HG03025 (cell line): Measurements from ENCODE around the gene AP4E1.
"Not testable (repeated sequence)": the region's sequence is repeated elsewhere in the genome, so short reads cannot be mapped to it uniquely, and the experiment has no call there.

Experiments
- ATAC-seq: cut with Tn5 transposase; IDR thresholded peaks from one replicate; pipeline ENCODE4 v1.9.1; 2021; ENCODE audit warnings: mild to moderate bottlenecking, moderate library complexity; ENCODE audit not compliant: unreplicated experiment, low FRiP score

The AP4E1 gene

GRCh38 chr15:50908209-50909009 lies at the start of gene AP4E1:
TSS of gene AP4E1 (plus strand) at chr15:50908683. CDS start at chr15:50908779, 96 bp downstream.
- peak; percentile 59 for ATAC-seq

GRCh38 chr15:50860824-50861223 lies 47.7 kb upstream of the AP4E1 start:
- ATAC-seq = no peak

- no peak for ATAC-seq
Observed at GRCh38 chr15:50862553-50862952, 45.9 kb upstream of the AP4E1 start.

- no peak for ATAC-seq
Observed at GRCh38 chr15:50864873-50865272, 43.6 kb upstream of the AP4E1 start.

GRCh38 chr15:50865515-50866353 lies 42.7 kb upstream of the AP4E1 start:
- no peak for ATAC-seq

GRCh38 chr15:50871832-50872231 lies 36.7 kb upstream of the AP4E1 start:
- ATAC-seq = no peak

- ATAC-seq = no peak
Observed at GRCh38 chr15:50872832-50873426, 35.6 kb upstream of the AP4E1 start.

- ATAC-seq = no peak
Observed at GRCh38 chr15:50873935-50874361, 34.5 kb upstream of the AP4E1 start.

GRCh38 chr15:50875238-50875637 lies 33.2 kb upstream of the AP4E1 start:
- not testable (repeated sequence) for ATAC-seq

- ATAC-seq = no peak
Observed at GRCh38 chr15:50876260-50876988, 32.1 kb upstream of the AP4E1 start.

GRCh38 chr15:50876989-50877360 lies 31.5 kb upstream of the AP4E1 start:
- ATAC-seq = no peak

GRCh38 chr15:50879016-50879617 lies 29.4 kb upstream of the AP4E1 start:
- peak; percentile 45 for ATAC-seq

- no peak for ATAC-seq
Observed at GRCh38 chr15:50880206-50880605, 28.3 kb upstream of the AP4E1 start.

- ATAC-seq = peak; percentile 42
Observed at GRCh38 chr15:50880651-50881114, 27.8 kb upstream of the AP4E1 start.

GRCh38 chr15:50881121-50882048 lies 27.1 kb upstream of the AP4E1 start:
- ATAC-seq = no peak

GRCh38 chr15:50883903-50884302 lies 24.6 kb upstream of the AP4E1 start:
- ATAC-seq = no peak

GRCh38 chr15:50884540-50884939 lies 23.9 kb upstream of the AP4E1 start:
- no peak for ATAC-seq

GRCh38 chr15:50886139-50886467 lies 22.4 kb upstream of the AP4E1 start:
- no peak for ATAC-seq
